ENCODE results near the gene ANO1. TPM values are rescaled to one million over a fixed set of nuclear protein-coding genes. Genes with fewer than 3 reads are reported as not detected.

Gene ANO1
- total RNA-seq, 6 experiments from 2014 or later = 32.1 to 292 (median 78.0) TPM

GRCh38 chr11:70203751-70204465 is 125.8 kb downstream of the ANO1 start:
- Histone ChIP-seq H3K27ac (peak overlapping the region; percentile 73 to 90 (median 80)), H3K36me3 (peaks cover 0 to 14% (median 9%) of the 10 kb centered on the region in 4 donors), H3K4me1 (peaks cover 0 to 13% (median 4%) of the 10 kb centered on the region in 4 donors), H3K27me3 (no peaks in the 10 kb centered on the region), H3K4me3 (peak overlapping the region; percentile 96 to 100 (median 98)), H3K9me3 (no peaks in the 10 kb centered on the region)
- DNase-seq (peak in 2 of 3 donors; percentile 52 to 61), ATAC-seq (peak; percentile 31 to 70 (median 42))
- intact Hi-C loops (cut with DNase I) = no loop called here
- WGBS (ENCODE audit: insufficient coverage, low coverage, low lambda C conversion rate, missing lambda C conversion rate) = 4% methylated on average over 16 of the region's 30 CpGs
- peak; percentile 40 for TF ChIP-seq POLR2A (IDR thresholded peaks at IDR 0.05)
- no peak for TF ChIP-seq CTCF (IDR thresholded peaks at IDR 0.05)

GRCh38 chr11:70204466-70204799 is 126.3 kb downstream of the ANO1 start:
- Histone ChIP-seq H3K27ac (peak overlapping the region in 2 of 3 donors; percentile 80 to 90), H3K9me3 (no peaks in the 10 kb centered on the region), H3K4me1 (peaks cover 0 to 13% (median 4%) of the 10 kb centered on the region in 4 donors), H3K27me3 (no peaks in the 10 kb centered on the region), H3K36me3 (peaks cover 0 to 14% (median 9%) of the 10 kb centered on the region in 4 donors), H3K4me3 (peak overlapping the region; percentile 96 to 100 (median 98))
- 36% methylated on average over 4 of the region's 4 CpGs for WGBS (ENCODE audit: insufficient coverage, low coverage, low lambda C conversion rate, missing lambda C conversion rate)
- ATAC-seq (no peak), DNase-seq (no peak)
- intact Hi-C loops (cut with DNase I) = no loop called here
- TF ChIP-seq POLR2A (IDR thresholded peaks at IDR 0.05) (no peak), CTCF (IDR thresholded peaks at IDR 0.05) (no peak)

GRCh38 chr11:70205049-70205725 is 127.1 kb downstream of the ANO1 start:
- no peak overlapping the region for H3K27ac ChIP-seq
- H3K36me3 ChIP-seq = peaks cover 0 to 14% (median 9%) of the 10 kb centered on the region in 4 donors
- H3K9me3 ChIP-seq = no peaks in the 10 kb centered on the region
- H3K27me3 ChIP-seq = no peaks in the 10 kb centered on the region
- H3K4me3 ChIP-seq = no peak overlapping the region
- WGBS (ENCODE audit: insufficient coverage, low coverage, low lambda C conversion rate, missing lambda C conversion rate) = 86% methylated on average over 10 of the region's 12 CpGs
- TF ChIP-seq CTCF (IDR thresholded peaks at IDR 0.05) = no peak
- no peak for TF ChIP-seq POLR2A (IDR thresholded peaks at IDR 0.05)
- H3K4me1 ChIP-seq = peaks cover 0 to 13% (median 4%) of the 10 kb centered on the region in 4 donors
- intact Hi-C loops (cut with DNase I) = no loop called here
- DNase-seq = peak in 1 of 3 donors; percentile 22
- no peak for ATAC-seq

GRCh38 chr11:70205766-70206165 is 127.6 kb downstream of the ANO1 start:
- DNase-seq = peak in 1 of 3 donors; percentile 39
- ATAC-seq = no peak
- H3K4me1 ChIP-seq = peaks cover 0 to 13% (median 4%) of the 10 kb centered on the region in 4 donors
- WGBS (ENCODE audit: insufficient coverage, low coverage, low lambda C conversion rate, missing lambda C conversion rate) = 86% methylated on average over 2 of the region's 7 CpGs
- intact Hi-C loops (cut with DNase I) = no loop called here
- peaks cover 0 to 14% (median 9%) of the 10 kb centered on the region in 4 donors for H3K36me3 ChIP-seq
- no peak overlapping the region for H3K27ac ChIP-seq
- no peaks in the 10 kb centered on the region for H3K27me3 ChIP-seq
- no peaks in the 10 kb centered on the region for H3K9me3 ChIP-seq
- no peak for TF ChIP-seq POLR2A (IDR thresholded peaks at IDR 0.05)
- TF ChIP-seq CTCF (IDR thresholded peaks at IDR 0.05) = no peak
- H3K4me3 ChIP-seq = no peak overlapping the region
